Measurements from ENCODE around the gene ZMIZ1.

The ZMIZ1 gene

GRCh38 chr10:79099898-79100448 is 31.2 kb downstream of the ZMIZ1 start:
- Histone ChIP-seq H3K9me3 (ENCODE audit: control insufficient read depth in 1 of 2, low read length in 2 of 2) (no peaks in the 10 kb centered on the region), H3K36me3 (ENCODE audit: control insufficient read depth in 1 of 2, insufficient read depth in 2 of 2, low read length in 2 of 2) (no peaks in the 10 kb centered on the region), H3K27me3 (ENCODE audit: control insufficient read depth in 1 of 2, insufficient read depth in 2 of 2, low read length in 2 of 2) (no peaks in the 10 kb centered on the region), H3K4me3 (ENCODE audit: low read depth in 1 of 2, low read length in 2 of 2) (no peak overlapping the region), H3K9ac (ENCODE audit: low read depth in 1 of 2, low read length in 2 of 2) (no peak overlapping the region), H3K4me1 (ENCODE audit: control insufficient read depth in 1 of 2, insufficient read depth in 2 of 2, low read length in 2 of 2) (peaks cover 86 to 87% of the 10 kb centered on the region in 2 donors), H3K27ac (ENCODE audit: low read depth, low read length) (no peak overlapping the region)

- Histone ChIP-seq H3K27ac (ENCODE audit: low read depth, low read length) (no peak overlapping the region), H3K9ac (ENCODE audit: low read depth in 1 of 2, low read length in 2 of 2) (no peak overlapping the region), H3K4me3 (ENCODE audit: low read depth in 1 of 2, low read length in 2 of 2) (no peak overlapping the region), H3K9me3 (ENCODE audit: control insufficient read depth in 1 of 2, low read length in 2 of 2) (no peaks in the 10 kb centered on the region), H3K36me3 (ENCODE audit: control insufficient read depth in 1 of 2, insufficient read depth in 2 of 2, low read length in 2 of 2) (no peaks in the 10 kb centered on the region), H3K4me1 (ENCODE audit: control insufficient read depth in 1 of 2, insufficient read depth in 2 of 2, low read length in 2 of 2) (peaks cover 84 to 86% of the 10 kb centered on the region in 2 donors), H3K27me3 (ENCODE audit: control insufficient read depth in 1 of 2, insufficient read depth in 2 of 2, low read length in 2 of 2) (no peaks in the 10 kb centered on the region)
These were observed 32.0 kb downstream of the ZMIZ1 start for GRCh38 chr10:79100771-79101170.

GRCh38 chr10:79101560-79102497 is 33.1 kb downstream of the ZMIZ1 start:
- peaks cover 79% of the 10 kb centered on the region in 2 donors for H3K4me1 ChIP-seq (ENCODE audit: control insufficient read depth in 1 of 2, insufficient read depth in 2 of 2, low read length in 2 of 2)

GRCh38 chr10:79102498-79102874 is 33.7 kb downstream of the ZMIZ1 start:
- H3K9ac ChIP-seq (ENCODE audit: low read depth in 1 of 2, low read length in 2 of 2): peak overlapping the region in 1 of 2 donors; percentile 29

More at GRCh38 chr10:79101560-79102497, 33.1 kb downstream of the ZMIZ1 start:
- H3K27me3 ChIP-seq (ENCODE audit: control insufficient read depth in 1 of 2, insufficient read depth in 2 of 2, low read length in 2 of 2): no peaks in the 10 kb centered on the region
- no peaks in the 10 kb centered on the region for H3K9me3 ChIP-seq (ENCODE audit: control insufficient read depth in 1 of 2, low read length in 2 of 2)
- H3K36me3 ChIP-seq (ENCODE audit: control insufficient read depth in 1 of 2, insufficient read depth in 2 of 2, low read length in 2 of 2): no peaks in the 10 kb centered on the region
- peak overlapping the region in 1 of 2 donors; percentile 29 for H3K9ac ChIP-seq (ENCODE audit: low read depth in 1 of 2, low read length in 2 of 2)
- no peak overlapping the region for H3K4me3 ChIP-seq (ENCODE audit: low read depth in 1 of 2, low read length in 2 of 2)
- peak overlapping the region; percentile 51 for H3K27ac ChIP-seq (ENCODE audit: low read depth, low read length)

GRCh38 chr10:79103129-79103528 is 34.4 kb downstream of the ZMIZ1 start:
- peaks cover 66 to 68% of the 10 kb centered on the region in 2 donors for H3K4me1 ChIP-seq (ENCODE audit: control insufficient read depth in 1 of 2, insufficient read depth in 2 of 2, low read length in 2 of 2)
- no peak overlapping the region for H3K27ac ChIP-seq (ENCODE audit: low read depth, low read length)
- H3K9me3 ChIP-seq (ENCODE audit: control insufficient read depth in 1 of 2, low read length in 2 of 2): no peaks in the 10 kb centered on the region
- H3K36me3 ChIP-seq (ENCODE audit: control insufficient read depth in 1 of 2, insufficient read depth in 2 of 2, low read length in 2 of 2): no peaks in the 10 kb centered on the region
- H3K27me3 ChIP-seq (ENCODE audit: control insufficient read depth in 1 of 2, insufficient read depth in 2 of 2, low read length in 2 of 2): no peaks in the 10 kb centered on the region
- H3K4me3 ChIP-seq (ENCODE audit: low read depth in 1 of 2, low read length in 2 of 2): no peak overlapping the region
- no peak overlapping the region for H3K9ac ChIP-seq (ENCODE audit: low read depth in 1 of 2, low read length in 2 of 2)

More at GRCh38 chr10:79102498-79102874, 33.7 kb downstream of the ZMIZ1 start:
- Histone ChIP-seq H3K27me3 (ENCODE audit: control insufficient read depth in 1 of 2, insufficient read depth in 2 of 2, low read length in 2 of 2) (no peaks in the 10 kb centered on the region), H3K9me3 (ENCODE audit: control insufficient read depth in 1 of 2, low read length in 2 of 2) (no peaks in the 10 kb centered on the region), H3K27ac (ENCODE audit: low read depth, low read length) (no peak overlapping the region), H3K4me1 (ENCODE audit: control insufficient read depth in 1 of 2, insufficient read depth in 2 of 2, low read length in 2 of 2) (peaks cover 72% of the 10 kb centered on the region in 2 donors), H3K36me3 (ENCODE audit: control insufficient read depth in 1 of 2, insufficient read depth in 2 of 2, low read length in 2 of 2) (no peaks in the 10 kb centered on the region), H3K4me3 (ENCODE audit: low read depth in 1 of 2, low read length in 2 of 2) (no peak overlapping the region)

- H3K9me3 ChIP-seq (ENCODE audit: control insufficient read depth in 1 of 2, low read length in 2 of 2): no peaks in the 10 kb centered on the region
- no peak overlapping the region for H3K27ac ChIP-seq (ENCODE audit: low read depth, low read length)
- peaks cover 61 to 64% of the 10 kb centered on the region in 2 donors for H3K4me1 ChIP-seq (ENCODE audit: control insufficient read depth in 1 of 2, insufficient read depth in 2 of 2, low read length in 2 of 2)
- H3K36me3 ChIP-seq (ENCODE audit: control insufficient read depth in 1 of 2, insufficient read depth in 2 of 2, low read length in 2 of 2): no peaks in the 10 kb centered on the region
- no peaks in the 10 kb centered on the region for H3K27me3 ChIP-seq (ENCODE audit: control insufficient read depth in 1 of 2, insufficient read depth in 2 of 2, low read length in 2 of 2)
- no peak overlapping the region for H3K4me3 ChIP-seq (ENCODE audit: low read depth in 1 of 2, low read length in 2 of 2)
- H3K9ac ChIP-seq (ENCODE audit: low read depth in 1 of 2, low read length in 2 of 2): no peak overlapping the region
These were observed 34.8 kb downstream of the ZMIZ1 start for GRCh38 chr10:79103585-79103984.

GRCh38 chr10:79105150-79105739 is 36.5 kb downstream of the ZMIZ1 start:
- Histone ChIP-seq H3K9me3 (ENCODE audit: control insufficient read depth in 1 of 2, low read length in 2 of 2) (no peaks in the 10 kb centered on the region), H3K4me1 (ENCODE audit: control insufficient read depth in 1 of 2, insufficient read depth in 2 of 2, low read length in 2 of 2) (peaks cover 47 to 53% of the 10 kb centered on the region in 2 donors), H3K4me3 (ENCODE audit: low read depth in 1 of 2, low read length in 2 of 2) (no peak overlapping the region), H3K27me3 (ENCODE audit: control insufficient read depth in 1 of 2, insufficient read depth in 2 of 2, low read length in 2 of 2) (no peaks in the 10 kb centered on the region), H3K9ac (ENCODE audit: low read depth in 1 of 2, low read length in 2 of 2) (no peak overlapping the region), H3K36me3 (ENCODE audit: control insufficient read depth in 1 of 2, insufficient read depth in 2 of 2, low read length in 2 of 2) (peaks cover 0 to under 1% of the 10 kb centered on the region in 2 donors), H3K27ac (ENCODE audit: low read depth, low read length) (no peak overlapping the region)

- Histone ChIP-seq H3K4me3 (ENCODE audit: low read depth in 1 of 2, low read length in 2 of 2) (no peak overlapping the region), H3K36me3 (ENCODE audit: control insufficient read depth in 1 of 2, insufficient read depth in 2 of 2, low read length in 2 of 2) (peaks cover 0 to 6% of the 10 kb centered on the region in 2 donors), H3K9me3 (ENCODE audit: control insufficient read depth in 1 of 2, low read length in 2 of 2) (no peaks in the 10 kb centered on the region), H3K9ac (ENCODE audit: low read depth in 1 of 2, low read length in 2 of 2) (no peak overlapping the region), H3K4me1 (ENCODE audit: control insufficient read depth in 1 of 2, insufficient read depth in 2 of 2, low read length in 2 of 2) (peaks cover 42 to 47% of the 10 kb centered on the region in 2 donors), H3K27me3 (ENCODE audit: control insufficient read depth in 1 of 2, insufficient read depth in 2 of 2, low read length in 2 of 2) (no peaks in the 10 kb centered on the region), H3K27ac (ENCODE audit: low read depth, low read length) (no peak overlapping the region)
These were observed 37.1 kb downstream of the ZMIZ1 start for GRCh38 chr10:79105818-79106217.

GRCh38 chr10:79106256-79107050 is 37.7 kb downstream of the ZMIZ1 start:
- Histone ChIP-seq H3K9ac (ENCODE audit: low read depth in 1 of 2, low read length in 2 of 2) (no peak overlapping the region), H3K4me3 (ENCODE audit: low read depth in 1 of 2, low read length in 2 of 2) (no peak overlapping the region), H3K36me3 (ENCODE audit: control insufficient read depth in 1 of 2, insufficient read depth in 2 of 2, low read length in 2 of 2) (peaks cover 0 to 12% of the 10 kb centered on the region in 2 donors), H3K9me3 (ENCODE audit: control insufficient read depth in 1 of 2, low read length in 2 of 2) (no peaks in the 10 kb centered on the region), H3K27ac (ENCODE audit: low read depth, low read length) (no peak overlapping the region), H3K4me1 (ENCODE audit: control insufficient read depth in 1 of 2, insufficient read depth in 2 of 2, low read length in 2 of 2) (peaks cover 36 to 45% of the 10 kb centered on the region in 2 donors), H3K27me3 (ENCODE audit: control insufficient read depth in 1 of 2, insufficient read depth in 2 of 2, low read length in 2 of 2) (no peaks in the 10 kb centered on the region)
